ENCODE results near the gene PCSK5. TPM values are rescaled to one million over a fixed set of nuclear protein-coding genes. Genes with fewer than 3 reads are reported as not detected.

The PCSK5 gene
- total and polyA plus RNA-seq, 2 of the 8 experiments (the other 6 are each of a cell fraction or from before 2014, with no cell fraction given) = 5.5 to 10.7 TPM

GRCh38 chr9:75871624-75872023, 18.8 kb upstream of the PCSK5 start:
- Histone ChIP-seq H2BK120ac (replicated peaks; ENCODE audit: low read depth, low read length) (no peak overlapping the region), H2AK5ac (ENCODE audit: low read depth, low read length) (no peak overlapping the region), H4K20me1 (replicated peaks in 1 of 2; ENCODE audit: control insufficient read depth in 1 of 2, insufficient read depth in 2 of 2, low read length in 2 of 2) (no peaks in the 10 kb centered on the region), H3K4me1 (replicated peaks in 1 of 4; ENCODE audit: control insufficient read depth in 3 of 4, insufficient read depth in 4 of 4, low read length in 3 of 4) (no peaks in the 10 kb centered on the region), H2BK5ac (ENCODE audit: low read depth, low read length) (no peak overlapping the region), H3K9me3 (ENCODE audit: insufficient read depth in 2 of 2, low read depth in 1 of 2, low read length in 1 of 2) (no peaks in the 10 kb centered on the region), H3K79me1 (ENCODE audit: low read depth, low read length) (no peaks in the 10 kb centered on the region), H2BK20ac (ENCODE audit: low read length) (no peak overlapping the region), H2BK15ac (ENCODE audit: low read length) (no peak overlapping the region), H3K79me2 (ENCODE audit: control insufficient read depth in 1 of 2, insufficient read depth in 2 of 2, low read length in 2 of 2) (no peaks in the 10 kb centered on the region), H4K5ac (ENCODE audit: insufficient read length, low read depth, low read length) (no peak overlapping the region), H3K9ac (replicated peaks in 1 of 4; ENCODE audit: extremely low read depth in 1 of 4, low read depth in 3 of 4, low read length in 3 of 4) (no peak overlapping the region), H3K14ac (ENCODE audit: insufficient read length) (no peak overlapping the region), H2BK12ac (ENCODE audit: low read depth, low read length) (no peak overlapping the region), H3K4me2 (ENCODE audit: insufficient read depth in 1 of 2, low read depth in 2 of 2, low read length in 2 of 2) (no peak overlapping the region), H3K4me3 (ENCODE audit: extremely low read depth in 1 of 4, insufficient read depth in 2 of 4, low read depth in 3 of 4, low read length in 4 of 4) (no peak overlapping the region), H2AFZ (ENCODE audit: low read length) (no peak overlapping the region), H3K23ac (ENCODE audit: insufficient read length) (no peak overlapping the region), H3K27me3 (replicated peaks in 1 of 4; ENCODE audit: control insufficient read depth in 3 of 4, extremely low read depth in 1 of 4, insufficient read depth in 3 of 4, low read length in 3 of 4) (no peaks in the 10 kb centered on the region), H3K18ac (ENCODE audit: extremely low read depth, low read length) (no peak overlapping the region), H3K56ac (replicated peaks; ENCODE audit: insufficient read length, low read depth, low read length) (no peak overlapping the region), H3K23me2 (ENCODE audit: low read depth, low read length) (no peaks in the 10 kb centered on the region), H4K8ac (ENCODE audit: extremely low read depth, insufficient read depth, low read length) (no peak overlapping the region), H3K4ac (replicated peaks; ENCODE audit: insufficient read length, low read depth, low read length) (no peak overlapping the region), H3K27ac (ENCODE audit: low read depth, low read length) (no peak overlapping the region), H3K36me3 (ENCODE audit: control insufficient read depth in 2 of 4, insufficient read depth in 4 of 4, low read length in 3 of 4) (no peaks in the 10 kb centered on the region), H4K91ac (replicated peaks; ENCODE audit: insufficient read length, low read length) (no peak overlapping the region)
- ChIA-PET CTCF (ENCODE audit: partially characterized antibody) (interaction anchor here (0.9 to 1.6 kb wide), 2 partner anchors 10 to 686 kb away, joined by 3 read pairs; no protein-coding TSS in a partner anchor), POLR2A (ENCODE audit: partially characterized antibody) (no interaction called here)
- TF ChIP-seq RBBP5 (IDR thresholded peaks at IDR 0.05; ENCODE audit: borderline replicate concordance, low read depth, low read length) (no peak), MAFK (IDR thresholded peaks at IDR 0.05; ENCODE audit: low read depth, low read length) (0 out of 2 replicates have a peak, but pooled peaks have one; percentile 13)
- 95% methylated on average over 5 of the region's 5 CpGs; no CpG with 5 or more reads in 1 of the 2 experiments for WGBS, 2 experiments (ENCODE audit: extremely low coverage in 1 of 2, insufficient coverage in 1 of 2, insufficient read length in 1 of 2, insufficient replicate concordance in 2 of 2, low coverage in 1 of 2, low lambda C conversion rate in 2 of 2, missing lambda C conversion rate in 1 of 2)
- FAIRE-seq (no peak), DNase-seq (ENCODE audit: low read depth in 1 of 2, low spot score in 2 of 2) (no peak)
